GM23338 (cell line): ENCODE data around the gene MT1E.

ENCODE experiments used
- CREB1 ChIP-seq: fragments of 250-450 bp; sonication (Bioruptor Pico); IDR thresholded peaks from 2 replicates; pipeline ENCODE4 v1.5.0; 2020; ENCODE audit warnings: low read depth, mild to moderate bottlenecking, moderate library complexity
- CTCF ChIP-seq, 2 experiments: fragments of 200-600 bp in 1 of 2; sonication (generic) in 1 of 2; conservative IDR thresholded peaks; 2 replicates each; pipeline versions ENCODE4 v1.5.1 to v1.6.1; 2016 to 2017; ENCODE audit warnings: antibody characterized with exemption in 2 of 2, low read depth in 2 of 2, mild to moderate bottlenecking in 2 of 2, moderate library complexity in 1 of 2
- EZH2 ChIP-seq: fragments of 200-600 bp; sonication (generic); IDR thresholded peaks from one replicate; pipeline ENCODE4 v1.8.0; 2017; ENCODE audit warnings: antibody characterized with exemption, mild to moderate bottlenecking, low read depth; ENCODE audit not compliant: unreplicated experiment
- EZH2phosphoT487 ChIP-seq: fragments of 200-600 bp; sonication (generic); IDR thresholded peaks from one replicate; pipeline ENCODE4 v1.8.1; 2018; ENCODE audit warnings: antibody characterized with exemption; ENCODE audit not compliant: unreplicated experiment
- JUNB ChIP-seq: IDR thresholded peaks from one replicate; pipeline ENCODE4 v1.6.1; 2016; ENCODE audit warnings: antibody characterized with exemption; ENCODE audit not compliant: unreplicated experiment
- POLR2AphosphoS5 ChIP-seq: IDR thresholded peaks from 2 replicates; pipeline ENCODE4 v1.6.1; 2016; ENCODE audit warnings: antibody characterized with exemption, low read depth
- REST ChIP-seq: IDR thresholded peaks from one replicate; pipeline ENCODE4 v1.6.1; 2018; ENCODE audit warnings: antibody characterized with exemption; ENCODE audit not compliant: unreplicated experiment

GRCh38 chr16:56625943-56626654 lies 518 bp downstream of the MT1E start:
- no peak for TF ChIP-seq CTCF (conservative IDR thresholded peaks at IDR 0.05; ENCODE audit: low read depth in 2 of 2)
- TF ChIP-seq POLR2AphosphoS5, result no peak
- no peak for TF ChIP-seq REST
- TF ChIP-seq EZH2, result peak; percentile 95
- no peak for TF ChIP-seq EZH2phosphoT487
- TF ChIP-seq JUNB, result no peak
- TF ChIP-seq CREB1, result no peak; the same call in 1 of the 2 replicates
